ENCODE measurements around the gene PLA2G3.
"Not testable (repeated sequence)": the region's sequence is repeated elsewhere in the genome, so short reads cannot be mapped to it uniquely, and the experiment has no call there.

The PLA2G3 gene

GRCh38 chr22:31097941-31098631 lies 42.2 kb downstream of the PLA2G3 start:
- no peak for DNase-seq (ENCODE audit: low read depth)
- no peak overlapping the region for H3K4me3 ChIP-seq (ENCODE audit: low read depth, low read length)

GRCh38 chr22:31097539-31097938 lies 42.8 kb downstream of the PLA2G3 start:
- H3K4me3 ChIP-seq (ENCODE audit: low read depth, low read length); DNase-seq (ENCODE audit: low read depth): not testable (repeated sequence)

More at GRCh38 chr22:31097941-31098631, 42.2 kb downstream of the PLA2G3 start:
- TF ChIP-seq CTCF (IDR thresholded peaks at IDR 0.05; ENCODE audit: low read depth, low read length, missing control alignments) = no peak

GRCh38 chr22:31096657-31097279 lies 43.5 kb downstream of the PLA2G3 start:
- H3K4me3 ChIP-seq (ENCODE audit: low read depth, low read length) = no peak overlapping the region
- no peak for TF ChIP-seq CTCF (IDR thresholded peaks at IDR 0.05; ENCODE audit: low read depth, low read length, missing control alignments)
- DNase-seq (ENCODE audit: low read depth) = no peak

- no peak overlapping the region for H3K4me3 ChIP-seq (ENCODE audit: low read depth, low read length)
- no peak for TF ChIP-seq CTCF (IDR thresholded peaks at IDR 0.05; ENCODE audit: low read depth, low read length, missing control alignments)
- no peak for DNase-seq (ENCODE audit: low read depth)
Observed at GRCh38 chr22:31095637-31096249, 44.6 kb downstream of the PLA2G3 start.

- DNase-seq (ENCODE audit: low read depth) = no peak
Observed at GRCh38 chr22:31094741-31095140, 45.6 kb downstream of the PLA2G3 start.

GRCh38 chr22:31094021-31094551 lies 46.2 kb downstream of the PLA2G3 start:
- no peak overlapping the region for H3K4me3 ChIP-seq (ENCODE audit: low read depth, low read length)
- TF ChIP-seq CTCF (IDR thresholded peaks at IDR 0.05; ENCODE audit: low read depth, low read length, missing control alignments) = no peak
- DNase-seq (ENCODE audit: low read depth) = no peak

More at GRCh38 chr22:31094741-31095140, 45.6 kb downstream of the PLA2G3 start:
- TF ChIP-seq CTCF (IDR thresholded peaks at IDR 0.05; ENCODE audit: low read depth, low read length, missing control alignments) = no peak
- no peak overlapping the region for H3K4me3 ChIP-seq (ENCODE audit: low read depth, low read length)

GRCh38 chr22:31093086-31093850 lies 47.0 kb downstream of the PLA2G3 start:
- no peak overlapping the region for H3K4me3 ChIP-seq (ENCODE audit: low read depth, low read length)
- no peak for TF ChIP-seq CTCF (IDR thresholded peaks at IDR 0.05; ENCODE audit: low read depth, low read length, missing control alignments)
- DNase-seq (ENCODE audit: low read depth) = no peak

Measured in GM12864 (cell line).